SK-N-SH (cell line): ENCODE results near the gene CLEC11A. TPM values are rescaled to one million over a fixed set of nuclear protein-coding genes. Genes with fewer than 3 reads are reported as not detected.

Source experiments
- CTCF ChIA-PET: fragments of 300-600, 350-600 bp; formaldehyde crosslinking; extraction: SDS; loops from one replicate; lab custom pipeline; 2021; lab: Yijun Ruan, JAX
- POLR2A ChIA-PET: fragments of 350-600 bp; sonication (Branson Sonifier 250); formaldehyde crosslinking; extraction: SDS; loops from one replicate; lab custom pipeline; 2020; ENCODE audit warnings: antibody characterized with exemption, inconsistent platforms; lab: Yijun Ruan, JAX
- DNase-seq: peaks from one replicate; pipeline ENCODE4 v3.0.0; 2012
- H2AFZ ChIP-seq: fragments of 200-600 bp; sonication (generic); 2 replicates; pipeline ENCODE4 v1.8.1; 2016; ENCODE audit warnings: antibody characterized with exemption, mild to moderate bottlenecking, low read depth
- H3F3A ChIP-seq: fragments of 200-600 bp; sonication (generic); replicated peaks from 2 replicates; pipeline ENCODE3; 2016; ENCODE audit warnings: antibody characterized with exemption, mild to moderate bottlenecking; ENCODE audit not compliant: insufficient read depth
- H3K27ac ChIP-seq, 2 experiments: fragments of 200-500 bp in 1 of 2; fragments of 200-600 bp in 1 of 2; sonication (Bioruptor generic) in 1 of 2; sonication (generic), shearing (Covaris generic) in 1 of 2; 2 replicates each; pipeline versions ENCODE4 v1.5.1 to v1.6.1; 2014 to 2016; ENCODE audit warnings: low read depth in 2 of 2, inconsistent platforms in 1 of 2, low read length in 1 of 2, mild to moderate bottlenecking in 1 of 2, mixed read lengths in 1 of 2
- H3K27me3 ChIP-seq: fragments of 200-600 bp; sonication (generic), shearing (Covaris generic); 2 replicates; pipeline ENCODE4 v1.6.1; 2016; ENCODE audit warnings: mixed run types; ENCODE audit not compliant: insufficient read depth
- H3K36me3 ChIP-seq, 2 experiments: fragments of 200-500 bp in 1 of 2; fragments of 200-600 bp in 1 of 2; sonication (Bioruptor generic) in 1 of 2; sonication (generic) in 1 of 2; replicated peaks in 1 of 2; 2 replicates each; pipeline versions ENCODE3 to v1.5.1; 2014 to 2016; ENCODE audit warnings: low read length in 1 of 2, mild to moderate bottlenecking in 1 of 2; ENCODE audit not compliant: insufficient read depth in 2 of 2, control insufficient read depth in 1 of 2
- H3K4me1 ChIP-seq, 2 experiments: fragments of 200-500 bp in 1 of 2; fragments of 200-600 bp in 1 of 2; sonication (Bioruptor generic) in 1 of 2; sonication (generic), shearing (Covaris generic) in 1 of 2; 2 replicates each; pipeline versions ENCODE4 v1.5.1 to v1.6.1; 2014 to 2016; ENCODE audit warnings: low read depth in 1 of 2, low read length in 1 of 2, mixed run types in 1 of 2; ENCODE audit not compliant: insufficient read depth in 2 of 2, control insufficient read depth in 1 of 2
- H3K4me2 ChIP-seq: fragments of 200-600 bp; sonication (generic), shearing (Covaris generic); 2 replicates; pipeline ENCODE4 v1.6.1; 2017; ENCODE audit warnings: mixed run types
- H3K4me3 ChIP-seq, 2 experiments: fragments of 200-500 bp in 1 of 2; fragments of 200-600 bp in 1 of 2; sonication (Bioruptor generic) in 1 of 2; sonication (generic), shearing (Covaris generic) in 1 of 2; 2 replicates each; pipeline versions ENCODE4 v1.5.1 to v1.8.1; 2014 to 2016; ENCODE audit warnings: low read depth in 2 of 2, inconsistent platforms in 1 of 2, low read length in 1 of 2, mild to moderate bottlenecking in 1 of 2, mixed read lengths in 1 of 2, moderate library complexity in 1 of 2
- H3K79me2 ChIP-seq: fragments of 200-600 bp; sonication (generic); 2 replicates; pipeline ENCODE4 v1.8.1; 2017; ENCODE audit warnings: mild to moderate bottlenecking; ENCODE audit not compliant: insufficient read depth
- H3K9ac ChIP-seq: fragments of 200-600 bp; sonication (generic); 2 replicates; pipeline ENCODE4 v1.6.1; 2017; ENCODE audit warnings: mixed run types
- H3K9me2 ChIP-seq: fragments of 200-600 bp; sonication (generic); 2 replicates; pipeline ENCODE4 v1.6.1; 2017; ENCODE audit warnings: mixed run types
- H3K9me3 ChIP-seq: fragments of 200-600 bp; sonication (generic); 2 replicates; pipeline ENCODE4 v1.6.1; 2017; ENCODE audit warnings: mixed run types, mild to moderate bottlenecking, moderate library complexity
- H4K20me1 ChIP-seq: fragments of 200-600 bp; sonication (generic); 2 replicates; pipeline ENCODE4 v1.6.1; 2017; ENCODE audit warnings: mild to moderate bottlenecking, mixed run types; ENCODE audit not compliant: insufficient read depth
- CHD2 ChIP-seq: fragments of 150-350 bp; IDR thresholded peaks from 2 replicates; pipeline ENCODE4 v1.6.1; 2018; ENCODE audit warnings: low read length; ENCODE audit not compliant: partially characterized antibody
- ELF1 ChIP-seq: IDR thresholded peaks from 2 replicates; pipeline ENCODE4 v1.4.0; 2012
- EP300 ChIP-seq, 2 experiments: IDR thresholded peaks; 2 replicates each; pipeline versions ENCODE4 v1.4.0 to v1.6.1; 2012; ENCODE audit warnings: borderline replicate concordance in 1 of 2, low read depth in 1 of 2, low read length in 1 of 2
- EZH2phosphoT487 ChIP-seq: fragments of 200-600 bp; sonication (generic); IDR thresholded peaks from 2 replicates; pipeline ENCODE4 v1.6.1; 2017; ENCODE audit warnings: low read depth, mixed run types, mild to moderate bottlenecking, antibody characterized with exemption, moderate library complexity, borderline replicate concordance
- FOXJ3 ChIP-seq: sonication (generic); formaldehyde crosslinking; IDR thresholded peaks from 2 replicates; pipeline ENCODE4 v1.5.1; 2020; ENCODE audit warnings: mild to moderate bottlenecking, missing genetic modification reagents
- FOXM1 ChIP-seq: IDR thresholded peaks from 2 replicates; pipeline ENCODE4 v1.4.0; 2012; ENCODE audit warnings: low read depth, mild to moderate bottlenecking
- GABPA ChIP-seq: IDR thresholded peaks from 2 replicates; pipeline ENCODE4 v1.4.0; 2012; ENCODE audit warnings: low read depth, mild to moderate bottlenecking
- GATA2 ChIP-seq: sonication (generic); formaldehyde crosslinking; IDR thresholded peaks from 2 replicates; pipeline ENCODE4 v1.5.0; 2020; ENCODE audit warnings: mild to moderate bottlenecking, missing genetic modification reagents
- IRF3 ChIP-seq: fragments of 150-350 bp; IDR thresholded peaks from 2 replicates; pipeline ENCODE4 v1.6.1; 2016; ENCODE audit warnings: mild to moderate bottlenecking, low read depth, low read length
- JUND ChIP-seq: IDR thresholded peaks from 2 replicates; pipeline ENCODE4 v1.4.0; 2012
- MAX ChIP-seq: IDR thresholded peaks from 2 replicates; pipeline ENCODE4 v1.4.0; 2012; ENCODE audit warnings: low read depth
- MXI1 ChIP-seq: IDR thresholded peaks from 2 replicates; pipeline ENCODE4 v1.6.1; 2012; ENCODE audit warnings: mild to moderate bottlenecking, low read depth, low read length, improper control_type of control experiment
- NRF1 ChIP-seq: IDR thresholded peaks from 2 replicates; pipeline ENCODE4 v1.6.1; 2012; ENCODE audit warnings: low read depth, mild to moderate bottlenecking, low read length
- PBX3 ChIP-seq: IDR thresholded peaks from 2 replicates; pipeline ENCODE4; 2012
- POLR2AphosphoS5 ChIP-seq: IDR thresholded peaks from 2 replicates; pipeline ENCODE4 v1.6.1; 2012; ENCODE audit warnings: low read depth, low read length
- RAD21 ChIP-seq: IDR thresholded peaks from 2 replicates; pipeline ENCODE4 v1.6.1; 2012; ENCODE audit warnings: mild to moderate bottlenecking, low read length
- RCOR1 ChIP-seq: fragments of 150-350 bp; IDR thresholded peaks from 2 replicates; pipeline ENCODE4 v1.6.1; 2017; ENCODE audit warnings: antibody characterized with exemption, low read length
- REST ChIP-seq: IDR thresholded peaks from 2 replicates; pipeline ENCODE4 v1.6.1; 2012; ENCODE audit warnings: mild to moderate bottlenecking, low read depth, low read length, moderate library complexity
- RFX5 ChIP-seq: IDR thresholded peaks from 2 replicates; pipeline ENCODE4 v1.6.1; 2012; ENCODE audit warnings: mild to moderate bottlenecking, improper control_type of control experiment, low read length
- SIN3A ChIP-seq: IDR thresholded peaks from 2 replicates; pipeline ENCODE4 v1.6.1; 2012; ENCODE audit warnings: low read depth, mild to moderate bottlenecking, low read length, moderate library complexity, borderline replicate concordance
- SMC3 ChIP-seq: IDR thresholded peaks from 2 replicates; pipeline ENCODE4 v1.6.1; 2012; ENCODE audit warnings: low read depth, low read length, improper control_type of control experiment
- TAF1 ChIP-seq: IDR thresholded peaks from 2 replicates; pipeline ENCODE4 v1.6.1; 2012; ENCODE audit warnings: low read depth, mild to moderate bottlenecking, low read length, moderate library complexity, borderline replicate concordance
- TCF12 ChIP-seq: IDR thresholded peaks from 2 replicates; pipeline ENCODE4 v1.4.0; 2012
- TEAD4 ChIP-seq: IDR thresholded peaks from 2 replicates; pipeline ENCODE4 v1.4.0; 2012; ENCODE audit warnings: mild to moderate bottlenecking, borderline replicate concordance; ENCODE audit not compliant: insufficient read depth
- YY1 ChIP-seq: IDR thresholded peaks from 2 replicates; pipeline ENCODE4 v1.4.0; 2012; ENCODE audit warnings: low read depth, mild to moderate bottlenecking
- ZBTB33 ChIP-seq: IDR thresholded peaks from 2 replicates; pipeline ENCODE4 v1.4.0; 2012; ENCODE audit warnings: low read depth, borderline replicate concordance
- WGBS: methylation state at CpG from one replicate; pipeline ENCODE4 v1.1.6; 2017; ENCODE audit warnings: low lambda C conversion rate; 5-methylcytosine and 5-hydroxymethylcytosine counted together
- polyA plus RNA-seq, 3 experiments: library from polyadenylated mRNA; depleted of rRNA; stranded (reverse); fragments of >200 nt; gene quantifications; 2 replicates each; pipeline ENCODE4 v1.2.3, GENCODE V29; 2012

CLEC11A gene
- polyA plus RNA-seq, 1 of the 3 experiments (the other 2 are of a cell fraction) = 4.4 TPM

- Histone ChIP-seq H3K27ac (no peak overlapping the region), H3K27me3 (no peaks in the 10 kb centered on the region), H3K4me3 (no peak overlapping the region), H3F3A (no peaks in the 10 kb centered on the region), H2AFZ (no peak overlapping the region), H3K79me2 (no peaks in the 10 kb centered on the region), H3K36me3 (no peaks in the 10 kb centered on the region), H3K4me2 (no peak overlapping the region), H3K9ac (no peak overlapping the region), H3K9me2 (no peaks in the 10 kb centered on the region), H3K9me3 (no peaks in the 10 kb centered on the region), H3K4me1 (no peaks in the 10 kb centered on the region; a peak in 1 of 4 replicates), H4K20me1 (no peaks in the 10 kb centered on the region)
- peak; percentile 95 for DNase-seq
- WGBS = 29% methylated on average over 21 of the region's 23 CpGs
- ChIA-PET CTCF (interaction anchor here (0.9 kb wide), 1 partner anchor 9 kb away, joined by 3 read pairs; no protein-coding TSS in a partner anchor), POLR2A (no interaction called here)
- TF ChIP-seq YY1 (no peak), PBX3 (no peak), SIN3A (no peak), EZH2phosphoT487 (no peak), SMC3 (no peak), MXI1 (peak; percentile 54; the same call in 1 of the 2 replicates), EP300 (IDR thresholded peaks at IDR 0.05; ENCODE audit: borderline replicate concordance in 1 of 2, low read depth in 1 of 2, low read length in 1 of 2) (no peak), ELF1 (no peak), GABPA (no peak), ZBTB33 (no peak), RCOR1 (no peak), TEAD4 (no peak), FOXM1 (no peak), GATA2 (CRISPR knock-in tag) (no peak), JUND (no peak), CHD2 (peak; percentile 51), POLR2AphosphoS5 (no peak), RFX5 (peak; percentile 100), FOXJ3 (CRISPR knock-in tag) (no peak), RAD21 (no peak), REST (no peak), TAF1 (no peak), NRF1 (no peak), TCF12 (no peak), MAX (no peak), IRF3 (peak; percentile 52)
Measured at GRCh38 chr19:50679177-50680125, 43.7 kb upstream of the CLEC11A start.
